Measurements from ENCODE around the gene UBXN4.
A peak's percentile ranks its signal among the peaks of the same experiment; 100 is the strongest.

UBXN4 gene

GRCh38 chr2:135797497-135798274, 56.0 kb downstream of the UBXN4 start:
- H2AFZ ChIP-seq (ENCODE audit: low read depth, low read length), result peak overlapping the region; percentile 65; the same call in 1 of the 2 replicates
- no peak overlapping the region for H3K9ac ChIP-seq (ENCODE audit: low read length)
- H3K36me3 ChIP-seq (replicated peaks; ENCODE audit: low read depth, low read length), result peaks cover 27% of the 10 kb centered on the region
- H3K9me3 ChIP-seq (ENCODE audit: insufficient read depth, low read length), result 0 out of 2 replicates have a peak, but pooled peaks cover 5% of the 10 kb centered on the region
- no peaks in the 10 kb centered on the region for H3K27me3 ChIP-seq (ENCODE audit: low read depth, low read length)
- H3K79me2 ChIP-seq (ENCODE audit: low read length), result no peaks in the 10 kb centered on the region
- 0 out of 2 replicates have a peak overlapping the region, but pooled peaks have one; percentile 14 for H3K4me2 ChIP-seq (ENCODE audit: low read length)
- H3K4me1 ChIP-seq (ENCODE audit: low read length), result peaks cover 11% of the 10 kb centered on the region
- H3K27ac ChIP-seq (ENCODE audit: low read length), result no peak overlapping the region
- no peak overlapping the region for H3K4me3 ChIP-seq (ENCODE audit: low read length)
- H4K20me1 ChIP-seq (ENCODE audit: insufficient read depth, low read length), result no peaks in the 10 kb centered on the region
- TF ChIP-seq EZH2phosphoT487 (IDR thresholded peaks at IDR 0.05; ENCODE audit: low read depth) (no peak), CTCF (IDR thresholded peaks at IDR 0.05; ENCODE audit: low read depth, low read length) (peak; percentile 95)

- no peak overlapping the region for H2AFZ ChIP-seq (ENCODE audit: low read depth, low read length)
- no peak overlapping the region for H3K4me3 ChIP-seq (ENCODE audit: low read length)
- TF ChIP-seq CTCF (IDR thresholded peaks at IDR 0.05; ENCODE audit: low read depth, low read length), result no peak
- TF ChIP-seq EZH2phosphoT487 (IDR thresholded peaks at IDR 0.05; ENCODE audit: low read depth), result no peak
- H3K4me2 ChIP-seq (ENCODE audit: low read length), result no peak overlapping the region
- no peak overlapping the region for H3K27ac ChIP-seq (ENCODE audit: low read length)
- peaks cover 27% of the 10 kb centered on the region for H3K36me3 ChIP-seq (replicated peaks; ENCODE audit: low read depth, low read length)
- no peak overlapping the region for H3K9ac ChIP-seq (ENCODE audit: low read length)
- H3K4me1 ChIP-seq (ENCODE audit: low read length), result peaks cover 5% of the 10 kb centered on the region; the same call in 1 of the 2 replicates
- 0 out of 2 replicates have a peak, but pooled peaks cover 5% of the 10 kb centered on the region for H3K9me3 ChIP-seq (ENCODE audit: insufficient read depth, low read length)
- no peaks in the 10 kb centered on the region for H4K20me1 ChIP-seq (ENCODE audit: insufficient read depth, low read length)
- no peaks in the 10 kb centered on the region for H3K79me2 ChIP-seq (ENCODE audit: low read length)
- no peaks in the 10 kb centered on the region for H3K27me3 ChIP-seq (ENCODE audit: low read depth, low read length)
Measured at GRCh38 chr2:135798275-135798705, 56.6 kb downstream of the UBXN4 start.

- TF ChIP-seq EZH2phosphoT487 (IDR thresholded peaks at IDR 0.05; ENCODE audit: low read depth) (no peak), CTCF (IDR thresholded peaks at IDR 0.05; ENCODE audit: low read depth, low read length) (peak; percentile 17; the same call in 1 of the 2 replicates)
- H3K79me2 ChIP-seq (ENCODE audit: low read length), result no peaks in the 10 kb centered on the region
- H3K9ac ChIP-seq (ENCODE audit: low read length), result no peak overlapping the region
- no peak overlapping the region for H3K4me3 ChIP-seq (ENCODE audit: low read length)
- no peaks in the 10 kb centered on the region for H3K27me3 ChIP-seq (ENCODE audit: low read depth, low read length)
- H3K4me2 ChIP-seq (ENCODE audit: low read length), result no peak overlapping the region
- no peaks in the 10 kb centered on the region for H4K20me1 ChIP-seq (ENCODE audit: insufficient read depth, low read length)
- peaks cover 31% of the 10 kb centered on the region for H3K36me3 ChIP-seq (replicated peaks; ENCODE audit: low read depth, low read length)
- H2AFZ ChIP-seq (ENCODE audit: low read depth, low read length), result no peak overlapping the region
- 0 out of 2 replicates have a peak, but pooled peaks cover 5% of the 10 kb centered on the region for H3K9me3 ChIP-seq (ENCODE audit: insufficient read depth, low read length)
- H3K27ac ChIP-seq (ENCODE audit: low read length), result no peak overlapping the region
- 0 out of 2 replicates have a peak, but pooled peaks cover 4% of the 10 kb centered on the region for H3K4me1 ChIP-seq (ENCODE audit: low read length)
Measured at GRCh38 chr2:135798762-135799161, 57.1 kb downstream of the UBXN4 start.

GRCh38 chr2:135799738-135800137, 58.1 kb downstream of the UBXN4 start:
- Histone ChIP-seq H3K4me3 (ENCODE audit: low read length) (no peak overlapping the region), H3K36me3 (replicated peaks; ENCODE audit: low read depth, low read length) (peaks cover 32% of the 10 kb centered on the region), H3K4me2 (ENCODE audit: low read length) (no peak overlapping the region), H3K27ac (ENCODE audit: low read length) (no peak overlapping the region), H3K4me1 (ENCODE audit: low read length) (0 out of 2 replicates have a peak, but pooled peaks cover 4% of the 10 kb centered on the region), H3K9me3 (ENCODE audit: insufficient read depth, low read length) (0 out of 2 replicates have a peak, but pooled peaks cover 5% of the 10 kb centered on the region), H4K20me1 (ENCODE audit: insufficient read depth, low read length) (no peaks in the 10 kb centered on the region), H2AFZ (ENCODE audit: low read depth, low read length) (no peak overlapping the region), H3K79me2 (ENCODE audit: low read length) (no peaks in the 10 kb centered on the region), H3K27me3 (ENCODE audit: low read depth, low read length) (no peaks in the 10 kb centered on the region), H3K9ac (ENCODE audit: low read length) (no peak overlapping the region)
- TF ChIP-seq CTCF (IDR thresholded peaks at IDR 0.05; ENCODE audit: low read depth, low read length) (0 out of 2 replicates have a peak, but pooled peaks have one; percentile 11), EZH2phosphoT487 (IDR thresholded peaks at IDR 0.05; ENCODE audit: low read depth) (no peak)
